Thoracic aorta (tissue), 2 donors: ENCODE measurements around the gene BDKRB2. TPM values are rescaled to one million over a fixed set of nuclear protein-coding genes. Genes with fewer than 3 reads are reported as not detected.

Experiments
- ATAC-seq: fragments of 150-250 bp; one replicate; pipeline ENCODE4 v1.8.0; 2017; ENCODE audit warnings: low read depth; ENCODE audit not compliant: insufficient number of reproducible peaks, low FRiP score
- DNase-seq: peaks from one replicate; pipeline ENCODE4 v3.0.0-alpha.2; 2020; ENCODE audit warnings: low spot score
- H3K27ac ChIP-seq, 2 donors: fragments of 200-600 bp; sonication (generic); 1 replicate in 1 of 2; 2 replicates in 1 of 2; pipeline ENCODE4 v1.5.1; 2016; ENCODE audit warnings: mild to moderate bottlenecking in 2 of 2, moderate library complexity in 2 of 2
- H3K27me3 ChIP-seq: fragments of 200-600 bp; sonication (generic); replicated peaks from 2 replicates; pipeline ENCODE4 v1.6.0; 2016; ENCODE audit warnings: mild to moderate bottlenecking; ENCODE audit not compliant: insufficient read depth
- H3K36me3 ChIP-seq: fragments of 200-600 bp; sonication (generic); one replicate; pipeline ENCODE4 v1.5.1; 2016
- H3K4me1 ChIP-seq, 2 donors: fragments of 200-600 bp; sonication (generic); 1 replicate in 1 of 2; 2 replicates in 1 of 2; pipeline versions ENCODE4 v1.5.1 to v1.6.0; 2016; ENCODE audit warnings: low read depth in 2 of 2, mild to moderate bottlenecking in 1 of 2; ENCODE audit not compliant: control insufficient read depth in 1 of 2
- H3K4me3 ChIP-seq: fragments of 200-600 bp; sonication (generic); 2 replicates; pipeline ENCODE4 v1.5.1; 2016; ENCODE audit warnings: mild to moderate bottlenecking
- H3K9me3 ChIP-seq: fragments of 200-600 bp; sonication (generic); 2 replicates; pipeline ENCODE4 v1.5.1; 2016
- total RNA-seq, 2 donors: library from RNA; depleted of rRNA; stranded (reverse); fragments of >200 nt; gene quantifications; one replicate each; pipeline versions ENCODE4 v1.1.0 to v1.2.3, GENCODE V29; 2016
- TF ChIP-seq, protein P1 (sequence below): fragments of 200-600 bp; sonication (generic); IDR thresholded peaks from one replicate; pipeline ENCODE4 v1.5.1; 2019; ENCODE audit warnings: antibody characterized with exemption

Gene BDKRB2
- total RNA-seq, 2 donors from 2014 or later, result 2.6 to 14.3 TPM

DNA sequence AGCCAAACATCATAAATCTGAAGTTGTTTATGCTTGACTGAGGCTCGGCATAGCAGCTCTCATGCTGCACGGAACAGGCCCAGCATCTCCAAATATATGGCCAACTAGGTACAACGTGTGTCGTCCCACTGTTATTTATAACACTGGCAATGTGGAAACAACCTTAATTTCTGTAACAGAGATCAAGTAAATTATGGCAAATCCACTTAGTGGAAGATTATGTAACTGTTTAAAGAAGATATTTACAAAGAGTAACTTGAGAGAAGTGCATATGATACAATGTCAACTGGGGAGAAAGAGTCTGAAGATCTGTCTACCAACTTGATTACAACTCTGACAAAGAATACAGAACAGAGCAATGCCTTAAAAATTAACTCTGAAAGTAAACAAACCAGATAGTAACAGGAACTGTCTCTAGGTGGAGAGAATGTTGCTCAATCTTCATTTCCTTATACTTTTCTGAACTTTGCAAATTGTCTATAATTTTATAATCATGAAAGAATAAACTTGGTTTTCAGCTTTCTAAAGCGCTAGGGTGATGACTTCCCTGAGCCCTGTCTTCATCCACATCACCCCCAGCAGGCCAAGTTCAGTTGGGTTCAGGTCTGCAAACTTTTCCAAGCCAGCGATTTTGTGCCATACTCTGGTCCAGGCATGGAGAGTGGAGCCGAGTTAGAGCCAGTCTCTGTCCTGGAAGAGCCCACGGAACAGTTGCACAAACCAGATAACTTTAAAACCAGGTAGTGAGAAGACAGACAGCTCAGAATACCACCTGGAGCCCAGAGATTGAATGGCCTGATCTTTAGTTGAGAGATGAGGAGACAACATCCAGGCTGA is 44.3 kb upstream of the BDKRB2 start:
- H3K4me3 ChIP-seq, result no peak overlapping the region
- no peaks in the 10 kb centered on the region for H3K4me1 ChIP-seq
- DNase-seq (no peak), ATAC-seq (no peak)
- H3K27me3 ChIP-seq, result no peaks in the 10 kb centered on the region
- H3K36me3 ChIP-seq, result no peaks in the 10 kb centered on the region
- H3K9me3 ChIP-seq, result no peaks in the 10 kb centered on the region
- H3K27ac ChIP-seq, result no peak overlapping the region
- TF ChIP-seq, protein P1, sequence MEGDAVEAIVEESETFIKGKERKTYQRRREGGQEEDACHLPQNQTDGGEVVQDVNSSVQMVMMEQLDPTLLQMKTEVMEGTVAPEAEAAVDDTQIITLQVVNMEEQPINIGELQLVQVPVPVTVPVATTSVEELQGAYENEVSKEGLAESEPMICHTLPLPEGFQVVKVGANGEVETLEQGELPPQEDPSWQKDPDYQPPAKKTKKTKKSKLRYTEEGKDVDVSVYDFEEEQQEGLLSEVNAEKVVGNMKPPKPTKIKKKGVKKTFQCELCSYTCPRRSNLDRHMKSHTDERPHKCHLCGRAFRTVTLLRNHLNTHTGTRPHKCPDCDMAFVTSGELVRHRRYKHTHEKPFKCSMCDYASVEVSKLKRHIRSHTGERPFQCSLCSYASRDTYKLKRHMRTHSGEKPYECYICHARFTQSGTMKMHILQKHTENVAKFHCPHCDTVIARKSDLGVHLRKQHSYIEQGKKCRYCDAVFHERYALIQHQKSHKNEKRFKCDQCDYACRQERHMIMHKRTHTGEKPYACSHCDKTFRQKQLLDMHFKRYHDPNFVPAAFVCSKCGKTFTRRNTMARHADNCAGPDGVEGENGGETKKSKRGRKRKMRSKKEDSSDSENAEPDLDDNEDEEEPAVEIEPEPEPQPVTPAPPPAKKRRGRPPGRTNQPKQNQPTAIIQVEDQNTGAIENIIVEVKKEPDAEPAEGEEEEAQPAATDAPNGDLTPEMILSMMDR, result no peak

DNA sequence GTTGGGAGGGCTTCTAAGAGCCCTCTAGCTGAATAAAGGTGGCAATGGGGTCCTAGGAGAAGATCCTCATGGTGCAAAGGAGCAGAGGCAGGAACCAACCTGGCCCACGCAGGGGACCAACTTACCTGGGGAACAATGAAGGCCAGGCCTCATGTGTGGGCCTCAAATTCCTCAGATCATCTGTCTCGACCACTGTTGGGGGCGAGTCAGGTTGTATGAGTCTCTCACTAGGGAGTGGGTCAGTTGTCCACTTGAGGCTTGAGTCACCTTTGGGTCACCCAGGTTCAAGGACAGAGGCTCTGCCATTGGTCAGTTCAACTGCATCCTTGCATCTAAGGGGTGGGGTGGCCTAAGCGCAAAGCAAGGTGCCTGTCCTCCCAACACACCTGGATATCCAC is 43.7 kb upstream of the BDKRB2 start:
- TF ChIP-seq, protein P1, result no peak
- no peaks in the 10 kb centered on the region for H3K36me3 ChIP-seq
- no peaks in the 10 kb centered on the region for H3K4me1 ChIP-seq
- H3K27ac ChIP-seq, result no peak overlapping the region
- H3K4me3 ChIP-seq, result no peak overlapping the region
- H3K9me3 ChIP-seq, result no peaks in the 10 kb centered on the region
- no peaks in the 10 kb centered on the region for H3K27me3 ChIP-seq
- ATAC-seq (no peak), DNase-seq (no peak)

DNA sequence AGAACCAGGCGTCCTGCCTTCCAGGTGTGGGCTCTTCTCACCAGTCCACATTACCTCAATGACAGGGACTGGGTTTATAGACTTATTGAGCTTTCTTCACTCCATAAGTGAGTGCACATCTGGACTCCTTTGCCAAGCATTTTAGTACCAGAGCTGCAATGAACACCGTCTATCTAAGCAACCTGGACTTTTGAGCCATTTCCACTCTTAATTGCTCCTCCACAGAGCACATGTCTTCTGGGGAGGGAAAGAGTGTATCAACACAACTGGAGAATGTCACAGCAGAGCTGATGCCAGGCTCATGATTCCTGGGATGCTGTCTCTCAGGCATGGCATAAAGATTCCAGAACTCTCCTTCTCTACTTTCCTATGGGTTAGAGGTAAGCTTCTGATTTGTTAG is 43.0 kb upstream of the BDKRB2 start:
- Histone ChIP-seq H3K27ac (no peak overlapping the region), H3K27me3 (no peaks in the 10 kb centered on the region), H3K4me3 (no peak overlapping the region), H3K4me1 (no peaks in the 10 kb centered on the region), H3K9me3 (no peaks in the 10 kb centered on the region), H3K36me3 (no peaks in the 10 kb centered on the region)
- no peak for DNase-seq
- TF ChIP-seq, protein P1, result no peak
- ATAC-seq, result no peak

DNA sequence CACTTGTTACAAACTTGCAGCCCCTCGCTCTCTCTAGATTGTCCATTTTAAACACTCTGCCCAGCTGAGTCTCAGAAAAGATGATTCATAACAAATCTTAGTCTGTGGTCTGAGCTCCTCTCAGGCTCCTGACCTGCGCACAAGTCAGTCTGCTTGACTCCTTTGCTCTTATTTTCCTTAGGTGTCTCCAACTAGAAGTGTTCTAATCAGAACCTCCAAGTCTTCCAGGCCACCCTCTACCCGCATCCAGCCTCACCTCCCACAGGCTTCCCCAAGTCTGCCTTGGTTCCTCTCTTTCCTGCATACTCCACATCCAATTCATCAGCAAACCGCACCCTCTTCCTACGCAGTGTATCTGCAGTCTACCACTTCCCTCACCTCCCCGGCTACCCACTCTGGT is 42.4 kb upstream of the BDKRB2 start:
- TF ChIP-seq, protein P1, result no peak
- no peaks in the 10 kb centered on the region for H3K9me3 ChIP-seq
- H3K4me1 ChIP-seq, result no peaks in the 10 kb centered on the region
- no peak overlapping the region for H3K4me3 ChIP-seq
- DNase-seq (no peak), ATAC-seq (no peak)
- H3K36me3 ChIP-seq, result no peaks in the 10 kb centered on the region
- H3K27me3 ChIP-seq, result no peaks in the 10 kb centered on the region
- no peak overlapping the region for H3K27ac ChIP-seq

DNA sequence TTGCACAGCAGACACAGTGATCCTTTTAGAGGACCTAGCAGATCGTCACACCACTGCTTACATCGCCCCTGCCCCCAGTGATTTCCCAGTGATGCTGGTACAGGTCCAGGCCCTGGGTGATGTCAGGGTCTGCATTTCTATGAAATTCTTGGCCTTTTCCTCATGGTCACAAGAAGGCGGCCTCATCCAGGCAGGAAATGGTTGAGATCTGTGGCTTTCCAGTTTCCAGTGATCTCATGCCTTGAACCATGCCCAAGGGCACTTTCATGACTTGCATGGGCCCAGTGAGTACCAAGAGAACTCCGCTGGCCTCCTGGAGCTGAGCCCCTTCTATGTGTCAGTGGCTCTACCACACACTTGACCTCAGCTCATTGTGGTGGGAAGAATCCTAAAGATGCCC is 41.9 kb upstream of the BDKRB2 start:
- TF ChIP-seq, protein P1, result no peak
- DNase-seq (no peak), ATAC-seq (no peak)
- no peaks in the 10 kb centered on the region for H3K36me3 ChIP-seq
- no peaks in the 10 kb centered on the region for H3K9me3 ChIP-seq
- H3K27ac ChIP-seq, result no peak overlapping the region
- H3K4me1 ChIP-seq, result no peaks in the 10 kb centered on the region
- no peaks in the 10 kb centered on the region for H3K27me3 ChIP-seq
- H3K4me3 ChIP-seq, result no peak overlapping the region
